ENCODE data around the gene AP2B1.

GRCh38 chr17:35773679-35774425 is 186.7 kb downstream of the AP2B1 start:
- TF ChIP-seq CTCF (conservative IDR thresholded peaks at IDR 0.05) = no peak
- no peak for TF ChIP-seq ZFX (IDR thresholded peaks at IDR 0.05)
